GM23248 (cell line): ENCODE results near the gene HPRT1. TPM values are rescaled to one million over a fixed set of nuclear protein-coding genes. Genes with fewer than 3 reads are reported as not detected.

Experiments
- DNase-seq: peaks from one replicate; pipeline ENCODE4 v3.0.0-alpha.2; 2015
- H2AFZ ChIP-seq: fragments of 200-600 bp; sonication (generic); 2 replicates; pipeline ENCODE4 v1.6.1; 2016; ENCODE audit warnings: antibody characterized with exemption
- H3F3A ChIP-seq: fragments of 200-600 bp; sonication (generic); 2 replicates; pipeline ENCODE4 v1.6.1; 2016; ENCODE audit warnings: mild to moderate bottlenecking, antibody characterized with exemption, mixed run types; ENCODE audit not compliant: insufficient read depth
- H3K27ac ChIP-seq: fragments of 200-600 bp; sonication (generic); 2 replicates; pipeline ENCODE4 v1.5.1; 2016; ENCODE audit warnings: mild to moderate bottlenecking
- H3K27me3 ChIP-seq: fragments of 200-600 bp; sonication (generic); replicated peaks from 2 replicates; pipeline ENCODE4 v1.6.1; 2016; ENCODE audit warnings: mild to moderate bottlenecking; ENCODE audit not compliant: insufficient read depth
- H3K36me3 ChIP-seq: fragments of 200-600 bp; sonication (generic); 2 replicates; pipeline ENCODE4 v1.6.1; 2016; ENCODE audit warnings: low read depth, mild to moderate bottlenecking
- H3K4me1 ChIP-seq: fragments of 200-600 bp; sonication (generic); 2 replicates; pipeline ENCODE4 v1.6.1; 2016; ENCODE audit warnings: mild to moderate bottlenecking; ENCODE audit not compliant: insufficient read depth
- H3K4me2 ChIP-seq: fragments of 200-600 bp; sonication (generic); one replicate; pipeline ENCODE4 v1.6.1; 2016; ENCODE audit warnings: mild to moderate bottlenecking; ENCODE audit not compliant: unreplicated experiment
- H3K4me3 ChIP-seq: fragments of 200-600 bp; sonication (generic); 2 replicates; pipeline ENCODE4 v1.5.1; 2016; ENCODE audit warnings: mild to moderate bottlenecking
- H3K79me2 ChIP-seq: fragments of 200-600 bp; sonication (generic); 2 replicates; pipeline ENCODE4 v1.6.1; 2016; ENCODE audit warnings: mild to moderate bottlenecking; ENCODE audit not compliant: insufficient read depth
- H3K9ac ChIP-seq: fragments of 200-600 bp; sonication (generic); 2 replicates; pipeline ENCODE4 v1.6.1; 2016; ENCODE audit warnings: mild to moderate bottlenecking
- H3K9me2 ChIP-seq: fragments of 200-600 bp; sonication (generic); 2 replicates; pipeline ENCODE4 v1.6.1; 2016; ENCODE audit warnings: mixed run types, mild to moderate bottlenecking, moderate library complexity; ENCODE audit not compliant: insufficient read depth
- H3K9me3 ChIP-seq: fragments of 200-600 bp; sonication (generic); one replicate; pipeline ENCODE4 v1.6.1; 2017; ENCODE audit warnings: low read depth
- H4K20me1 ChIP-seq: fragments of 200-600 bp; sonication (generic); 2 replicates; pipeline ENCODE4 v1.6.0; 2016; ENCODE audit not compliant: insufficient read depth
- EZH2 ChIP-seq: fragments of 200-600 bp; sonication (generic); IDR thresholded peaks from 2 replicates; pipeline ENCODE4 v1.6.1; 2018; ENCODE audit warnings: antibody characterized with exemption, mild to moderate bottlenecking; ENCODE audit not compliant: insufficient read depth, poor library complexity, severe bottlenecking
- EZH2phosphoT487 ChIP-seq: fragments of 200-600 bp; sonication (generic); IDR thresholded peaks from 2 replicates; pipeline ENCODE4 v1.6.1; 2018; ENCODE audit warnings: antibody characterized with exemption, moderate library complexity, mild to moderate bottlenecking, low read depth; ENCODE audit not compliant: insufficient read depth
- WGBS, 2 experiments: methylation state at CpG; one replicate each; pipeline ENCODE4 v1.1.6; 2015 to 2017; ENCODE audit warnings: low lambda C conversion rate in 2 of 2, low coverage in 1 of 2; ENCODE audit errors: missing lambda C conversion rate in 2 of 2; 5-methylcytosine and 5-hydroxymethylcytosine counted together
- in situ Hi-C: fragments of 300-500 bp; cut with MboI; formaldehyde crosslinking; loops from 2 replicates; pipeline ENCODE4 v1.15.0; 2020
- polyA plus RNA-seq: library from polyadenylated mRNA; unstranded; fragments of >200 nt; fragmentation: Nextera tagmentation; extraction: Ambion mirVana; gene quantifications from 2 replicates; pipeline ENCODE4 v1.2.1, GENCODE V29; 2016
- total RNA-seq: library from RNA; depleted of rRNA; stranded (reverse); fragments of >200 nt; shearing (Covaris generic); gene quantifications from 2 replicates; pipeline ENCODE4 v1.2.3, GENCODE V29; 2014

HPRT1 gene
- total and polyA plus RNA-seq, 2 experiments from 2014 or later: 12.0 to 63.2 TPM

GRCh38 chrX:134533352-134533751, 73.4 kb downstream of the HPRT1 start:
- in situ Hi-C loops: no loop called here
- H3K4me1 ChIP-seq: peaks cover 13% of the 10 kb centered on the region; the same call in 1 of the 2 replicates
- H3K9ac ChIP-seq: no peak overlapping the region
- no peak overlapping the region for H3K4me2 ChIP-seq
- 0 out of 2 replicates have a peak, but pooled peaks cover 6% of the 10 kb centered on the region for H3F3A ChIP-seq
- DNase-seq: no peak
- H3K4me3 ChIP-seq: no peak overlapping the region
- H3K36me3 ChIP-seq: no peaks in the 10 kb centered on the region
- H3K79me2 ChIP-seq: no peaks in the 10 kb centered on the region
- TF ChIP-seq EZH2 (no peak), EZH2phosphoT487 (no peak)
- H3K9me2 ChIP-seq: no peaks in the 10 kb centered on the region
- H3K27ac ChIP-seq: no peak overlapping the region
- WGBS, 2 experiments: 96 to 98% methylated on average over 9 of the region's 9 CpGs
- no peaks in the 10 kb centered on the region for H3K27me3 ChIP-seq
- no peaks in the 10 kb centered on the region for H3K9me3 ChIP-seq
- H2AFZ ChIP-seq: no peak overlapping the region
- H4K20me1 ChIP-seq: no peaks in the 10 kb centered on the region

DNA sequence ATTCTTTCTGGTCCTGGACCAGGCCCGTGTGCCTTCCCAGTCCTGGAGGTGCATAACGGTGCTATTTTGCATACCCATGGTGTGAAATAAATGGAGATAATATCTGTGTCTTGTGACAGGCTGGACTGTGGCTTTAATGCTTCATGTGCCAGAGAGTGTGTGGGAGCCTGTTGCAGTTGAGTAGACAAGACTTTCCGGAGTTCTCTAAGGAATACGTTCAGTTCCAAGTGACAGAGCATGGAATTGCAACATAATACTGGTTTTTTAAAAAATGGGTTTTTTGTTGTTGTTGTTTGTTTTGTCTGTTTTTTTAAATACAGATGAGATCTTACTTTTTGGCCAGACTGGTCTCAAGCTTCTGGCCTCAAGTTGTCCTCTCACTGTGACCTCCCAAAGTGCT, 74.0 kb downstream of the HPRT1 start:
- TF ChIP-seq EZH2: no peak
- no peak for TF ChIP-seq EZH2phosphoT487

DNA sequence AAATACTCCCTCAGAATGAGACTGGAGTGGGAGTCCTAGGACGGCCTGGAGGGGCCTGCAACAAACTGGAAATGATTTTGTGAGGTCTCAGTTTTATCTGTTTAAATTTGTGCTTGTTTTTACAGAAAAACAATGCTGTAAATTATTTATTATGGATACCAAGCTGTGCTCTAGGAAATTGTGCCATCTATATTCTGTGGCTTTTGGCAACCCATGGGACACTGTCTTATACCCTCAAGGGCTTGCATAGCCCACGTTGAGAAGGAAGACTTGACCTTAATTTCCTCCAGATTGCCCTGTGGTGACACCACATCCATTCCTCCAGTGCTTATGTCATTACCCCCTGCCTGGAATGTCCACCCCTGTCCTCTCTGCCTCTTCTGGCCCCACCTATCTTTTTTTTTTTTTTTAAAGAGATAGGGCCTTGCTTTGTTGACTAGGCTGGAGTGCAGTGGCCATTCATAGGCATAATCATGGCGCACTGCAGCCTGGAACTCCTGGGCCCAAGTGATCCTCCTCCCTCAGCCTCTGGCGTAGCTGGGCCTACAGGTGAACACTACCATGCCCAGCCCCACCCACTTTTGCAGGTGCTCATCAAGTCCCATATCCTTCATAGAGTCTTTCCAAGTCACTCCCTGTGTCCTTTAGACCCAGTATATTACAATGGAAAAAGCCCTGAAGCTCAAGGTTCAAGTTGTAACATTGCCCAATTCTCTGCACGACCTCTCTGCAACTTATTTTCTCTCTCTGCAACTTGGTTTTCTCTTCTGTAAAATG, 77.4 kb downstream of the HPRT1 start:
- DNase-seq: peak; percentile 73
- Histone ChIP-seq H3K36me3 (no peaks in the 10 kb centered on the region), H3K9ac (peak overlapping the region; percentile 21; the same call in 1 of the 2 replicates), H3K9me3 (no peaks in the 10 kb centered on the region), H3K27me3 (no peaks in the 10 kb centered on the region), H3K9me2 (no peaks in the 10 kb centered on the region), H3K27ac (peak overlapping the region; percentile 77), H3K4me2 (peak overlapping the region; percentile 53), H3K4me1 (peaks cover 13% of the 10 kb centered on the region; the same call in 1 of the 2 replicates), H3F3A (peaks cover 16% of the 10 kb centered on the region; the same call in 1 of the 2 replicates), H3K79me2 (no peaks in the 10 kb centered on the region), H3K4me3 (no peak overlapping the region), H4K20me1 (no peaks in the 10 kb centered on the region), H2AFZ (no peak overlapping the region)
- WGBS, 2 experiments: 72 to 74% methylated on average over 4 to 5 of the region's 5 CpGs
- in situ Hi-C loops: no loop called here
- TF ChIP-seq EZH2phosphoT487: no peak
- TF ChIP-seq EZH2: no peak

More for the DNA sequence above, 74.0 kb downstream of the HPRT1 start:
- H3K4me1 ChIP-seq: peaks cover 13% of the 10 kb centered on the region; the same call in 1 of the 2 replicates
- in situ Hi-C loops: no loop called here
- no peak for DNase-seq
- no peaks in the 10 kb centered on the region for H3K27me3 ChIP-seq
- no peaks in the 10 kb centered on the region for H3K9me3 ChIP-seq
- no peak overlapping the region for H2AFZ ChIP-seq
- H3F3A ChIP-seq: 0 out of 2 replicates have a peak, but pooled peaks cover 6% of the 10 kb centered on the region
- H3K79me2 ChIP-seq: no peaks in the 10 kb centered on the region
- H3K4me2 ChIP-seq: no peak overlapping the region
- H3K27ac ChIP-seq: no peak overlapping the region
- H3K9me2 ChIP-seq: no peaks in the 10 kb centered on the region
- no peaks in the 10 kb centered on the region for H3K36me3 ChIP-seq
- H4K20me1 ChIP-seq: no peaks in the 10 kb centered on the region
- H3K9ac ChIP-seq: no peak overlapping the region
- whole genome bisulfite sequencing, 2 experiments: 96 to 98% methylated on average over 4 of the region's 4 CpGs
- no peak overlapping the region for H3K4me3 ChIP-seq

DNA sequence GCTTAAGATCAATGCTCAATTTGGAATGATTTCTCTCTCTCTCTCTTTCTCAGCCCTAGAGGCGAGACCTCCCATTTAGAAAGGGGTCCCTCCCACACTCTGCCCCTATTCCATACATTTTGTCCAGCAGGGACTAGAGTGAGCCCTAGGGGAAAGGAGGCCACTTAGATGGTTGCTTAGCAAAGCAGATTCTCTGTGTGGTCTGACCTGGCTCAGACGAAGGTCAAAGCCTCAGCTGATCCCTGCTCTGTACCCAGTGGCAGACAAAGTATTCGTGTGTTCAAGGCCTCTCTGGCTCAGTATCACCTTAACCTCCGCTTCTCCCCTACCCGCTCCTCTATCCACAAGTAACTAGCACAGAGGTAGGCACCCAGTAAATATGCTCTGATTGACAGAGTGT, 78.4 kb downstream of the HPRT1 start:
- no peak for DNase-seq
- no peak overlapping the region for H3K4me3 ChIP-seq
- in situ Hi-C loops: no loop called here
- H3K79me2 ChIP-seq: no peaks in the 10 kb centered on the region
- no peak overlapping the region for H3K9ac ChIP-seq
- H2AFZ ChIP-seq: no peak overlapping the region
- TF ChIP-seq EZH2 (no peak), EZH2phosphoT487 (no peak)
- peaks cover 13% of the 10 kb centered on the region; the same call in 1 of the 2 replicates for H3K4me1 ChIP-seq
- no peak overlapping the region for H3K4me2 ChIP-seq
- H3K27me3 ChIP-seq: no peaks in the 10 kb centered on the region
- H4K20me1 ChIP-seq: no peaks in the 10 kb centered on the region
- no peaks in the 10 kb centered on the region for H3K9me3 ChIP-seq
- 89 to 93% methylated on average over 4 to 5 of the region's 5 CpGs for WGBS, 2 experiments
- H3K27ac ChIP-seq: no peak overlapping the region
- no peaks in the 10 kb centered on the region for H3K36me3 ChIP-seq
- no peaks in the 10 kb centered on the region for H3K9me2 ChIP-seq
- H3F3A ChIP-seq: peaks cover 24% of the 10 kb centered on the region
